Psoas muscle (tissue), 8 donors: ENCODE data around the gene FUT2. TPM values are rescaled to one million over a fixed set of nuclear protein-coding genes. Genes with fewer than 3 reads are reported as not detected.

Experiments
- ATAC-seq, 4 donors: fragments of 200-7000 bp; cut with Tn5 transposase; one replicate each; pipeline ENCODE4 v1.9.1; 2020; ENCODE audit warnings: moderate library complexity in 3 of 4, mild to moderate bottlenecking in 2 of 4
- DNase-seq, 2 donors: peaks; one replicate each; pipeline ENCODE4 v3.0.0-alpha.2; 2020
- H3K27ac ChIP-seq: fragments of 200-600 bp; one replicate; pipeline ENCODE4 v1.8.0; 2022
- H3K27me3 ChIP-seq, 3 donors: fragments of 200-600 bp in 1 of 3; one replicate each; pipeline versions ENCODE4 v1.6.1 to v1.8.0; 2013 to 2022; ENCODE audit warnings: low read length in 2 of 3, mild to moderate bottlenecking in 2 of 3, moderate library complexity in 1 of 3; ENCODE audit not compliant: insufficient read depth in 3 of 3
- H3K36me3 ChIP-seq, 2 donors: fragments of 200-600 bp in 1 of 2; one replicate each; pipeline versions ENCODE4 v1.6.1 to v1.8.0; 2013 to 2022; ENCODE audit warnings: low read depth in 1 of 2, mild to moderate bottlenecking in 1 of 2, moderate library complexity in 1 of 2; ENCODE audit not compliant: insufficient read depth in 1 of 2
- H3K4me1 ChIP-seq: fragments of 200-600 bp; one replicate; pipeline ENCODE4 v1.8.0; 2022
- H3K4me3 ChIP-seq: fragments of 200-600 bp; one replicate; pipeline ENCODE4 v1.8.0; 2022; ENCODE audit warnings: mild to moderate bottlenecking
- H3K9me3 ChIP-seq: fragments of 200-600 bp; one replicate; pipeline ENCODE4 v1.8.0; 2022
- WGBS, 3 donors: extraction: QIAGEN DNeasy Blood & Tissue Kit; methylation state at CpG; one replicate each; pipeline versions ENCODE4 v1.1.6 to v1.1.7; 2013; 5-methylcytosine and 5-hydroxymethylcytosine counted together
- intact Hi-C, 2 donors: fragments of 100-400 bp; cut with DNase I; formaldehyde crosslinking; loops; one replicate each; pipeline versions ENCODE4 v1.11.0 to v1.14.2; 2022
- polyA plus RNA-seq, 3 donors: library from polyadenylated mRNA; stranded (reverse); fragments of 200-250 nt; gene quantifications; one replicate each; pipeline ENCODE4 v1.2.3, GENCODE V29; 2013
- total RNA-seq, 4 donors: library from RNA; stranded (reverse); fragmentation: NEBNext Ultra II Directional in 2 of 4; extraction: Animal tissue kit (Norgen Biotek cat#: 25700) in 2 of 4; gene quantifications; one replicate each; pipeline versions ENCODE4 v1.2.1 to v1.2.4, GENCODE V29; 2021 to 2023
- TF ChIP-seq, protein P1 (sequence below): fragments of 200-600 bp; IDR thresholded peaks from one replicate; pipeline ENCODE4 v1.8.0; 2022; ENCODE audit warnings: antibody characterized with exemption
- donor health status: healthy with polysubstance abuse.
- donor health status: DM: no; HTN: no; CAD: no; lungs with moderate emphysema.
- donor health status: Bipolar disorder and iron deficiency.
- donor health status: healthy.
- donor health status: DM: yes; HTN: yes; CAD: no.
- donor health status: DM: no; HTN: no; CAD: no.
- donor health status: DM: no; HTN: no; CAD: no.
- donor health status: DM: yes; HTN: yes; CAD: no.

Gene FUT2
- total and polyA plus RNA-seq, 7 donors = not detected

DNA sequence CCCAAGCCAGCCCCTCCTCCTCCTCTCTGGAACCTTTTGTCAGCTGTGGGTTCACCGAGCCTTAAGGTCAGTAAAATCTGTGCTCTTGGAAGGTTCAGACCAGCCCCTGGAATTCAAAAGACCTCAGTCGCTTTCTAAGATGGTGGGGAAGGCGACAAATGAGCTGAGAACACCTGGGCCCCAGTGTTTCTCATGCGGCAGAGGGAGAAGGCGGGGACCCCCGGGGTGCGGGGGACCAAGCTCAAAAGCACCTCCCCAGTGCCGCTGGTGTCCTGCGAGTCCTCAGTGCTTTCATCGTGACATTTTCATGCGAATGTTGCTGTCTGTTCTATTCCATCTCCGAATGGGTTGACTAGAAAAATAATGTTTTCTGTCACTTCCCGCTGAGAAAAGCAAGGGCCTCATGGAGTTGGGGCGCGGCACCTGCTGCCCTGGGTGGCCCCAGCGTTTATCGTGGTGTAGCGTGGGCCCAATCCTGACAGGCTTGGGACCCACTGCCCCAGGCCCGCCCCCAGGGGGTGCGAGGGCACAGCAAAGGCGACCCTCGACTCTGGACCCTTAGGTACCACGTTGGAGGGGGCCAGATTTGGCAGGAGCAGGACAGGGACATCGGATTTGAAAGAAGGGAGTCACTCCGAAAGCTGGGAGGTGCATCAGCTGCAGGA is 22.2 kb upstream of the FUT2 start:
- Histone ChIP-seq H3K36me3 (no peaks in the 10 kb centered on the region), H3K27me3 (no peaks in the 10 kb centered on the region), H3K4me1 (peaks cover 9% of the 10 kb centered on the region), H3K9me3 (no peaks in the 10 kb centered on the region), H3K27ac (no peak overlapping the region), H3K4me3 (no peak overlapping the region)
- intact Hi-C loops = loop anchor here (10.0 kb wide), 2 partner anchors 161 to 171 kb away; partner anchors contain the start of gene HSD17B14 (in 1 of the 2)
- 78 to 83% (median 81%) methylated on average over 25 of the region's 25 CpGs for WGBS, 3 donors
- DNase-seq (no peak), ATAC-seq (no peak)
- TF ChIP-seq, protein P1, sequence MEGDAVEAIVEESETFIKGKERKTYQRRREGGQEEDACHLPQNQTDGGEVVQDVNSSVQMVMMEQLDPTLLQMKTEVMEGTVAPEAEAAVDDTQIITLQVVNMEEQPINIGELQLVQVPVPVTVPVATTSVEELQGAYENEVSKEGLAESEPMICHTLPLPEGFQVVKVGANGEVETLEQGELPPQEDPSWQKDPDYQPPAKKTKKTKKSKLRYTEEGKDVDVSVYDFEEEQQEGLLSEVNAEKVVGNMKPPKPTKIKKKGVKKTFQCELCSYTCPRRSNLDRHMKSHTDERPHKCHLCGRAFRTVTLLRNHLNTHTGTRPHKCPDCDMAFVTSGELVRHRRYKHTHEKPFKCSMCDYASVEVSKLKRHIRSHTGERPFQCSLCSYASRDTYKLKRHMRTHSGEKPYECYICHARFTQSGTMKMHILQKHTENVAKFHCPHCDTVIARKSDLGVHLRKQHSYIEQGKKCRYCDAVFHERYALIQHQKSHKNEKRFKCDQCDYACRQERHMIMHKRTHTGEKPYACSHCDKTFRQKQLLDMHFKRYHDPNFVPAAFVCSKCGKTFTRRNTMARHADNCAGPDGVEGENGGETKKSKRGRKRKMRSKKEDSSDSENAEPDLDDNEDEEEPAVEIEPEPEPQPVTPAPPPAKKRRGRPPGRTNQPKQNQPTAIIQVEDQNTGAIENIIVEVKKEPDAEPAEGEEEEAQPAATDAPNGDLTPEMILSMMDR = no peak

DNA sequence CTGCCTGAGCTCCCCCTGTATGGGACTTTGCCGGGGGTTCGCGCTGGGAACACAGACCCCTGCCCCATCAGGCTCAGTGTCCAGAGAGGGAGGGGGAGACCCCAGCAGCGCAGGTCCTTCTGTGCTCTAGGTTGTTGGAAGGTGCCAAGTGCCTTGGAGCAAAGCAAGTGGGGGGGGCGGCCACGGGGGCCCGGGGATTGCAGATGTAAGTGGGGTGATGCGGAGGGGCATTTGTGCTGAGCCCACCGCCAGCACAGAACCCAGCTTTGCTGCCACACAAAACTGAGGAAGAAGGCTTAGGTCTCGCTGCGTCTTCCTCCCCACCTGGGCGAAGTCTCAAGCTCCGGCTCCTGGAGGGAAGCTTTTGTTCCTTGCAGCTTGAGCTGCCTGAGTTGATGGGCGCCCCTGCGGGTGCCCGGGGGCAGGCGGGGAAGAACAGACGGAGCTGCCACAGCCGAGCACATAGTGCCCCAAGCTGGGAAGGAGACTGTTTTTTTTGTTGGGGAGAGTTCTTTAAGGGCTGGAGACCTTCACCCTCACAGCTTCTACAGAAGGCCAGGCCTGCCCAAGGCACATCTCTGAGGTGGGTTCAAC is 21.5 kb upstream of the FUT2 start:
- WGBS, 3 donors = 90 to 91% (median 91%) methylated on average over 17 to 19 of the region's 19 CpGs
- Histone ChIP-seq H3K4me1 (peaks cover 9% of the 10 kb centered on the region), H3K36me3 (no peaks in the 10 kb centered on the region), H3K4me3 (no peak overlapping the region), H3K27me3 (no peaks in the 10 kb centered on the region), H3K27ac (no peak overlapping the region), H3K9me3 (no peaks in the 10 kb centered on the region)
- peak in 1 of 4 donors; percentile 13 for ATAC-seq
- TF ChIP-seq, protein P1 = no peak
- intact Hi-C loops = loop anchor here (10.0 kb wide), 2 partner anchors 160 to 170 kb away; partner anchors contain the start of gene HSD17B14 (in 1 of the 2)
- DNase-seq = no peak

DNA sequence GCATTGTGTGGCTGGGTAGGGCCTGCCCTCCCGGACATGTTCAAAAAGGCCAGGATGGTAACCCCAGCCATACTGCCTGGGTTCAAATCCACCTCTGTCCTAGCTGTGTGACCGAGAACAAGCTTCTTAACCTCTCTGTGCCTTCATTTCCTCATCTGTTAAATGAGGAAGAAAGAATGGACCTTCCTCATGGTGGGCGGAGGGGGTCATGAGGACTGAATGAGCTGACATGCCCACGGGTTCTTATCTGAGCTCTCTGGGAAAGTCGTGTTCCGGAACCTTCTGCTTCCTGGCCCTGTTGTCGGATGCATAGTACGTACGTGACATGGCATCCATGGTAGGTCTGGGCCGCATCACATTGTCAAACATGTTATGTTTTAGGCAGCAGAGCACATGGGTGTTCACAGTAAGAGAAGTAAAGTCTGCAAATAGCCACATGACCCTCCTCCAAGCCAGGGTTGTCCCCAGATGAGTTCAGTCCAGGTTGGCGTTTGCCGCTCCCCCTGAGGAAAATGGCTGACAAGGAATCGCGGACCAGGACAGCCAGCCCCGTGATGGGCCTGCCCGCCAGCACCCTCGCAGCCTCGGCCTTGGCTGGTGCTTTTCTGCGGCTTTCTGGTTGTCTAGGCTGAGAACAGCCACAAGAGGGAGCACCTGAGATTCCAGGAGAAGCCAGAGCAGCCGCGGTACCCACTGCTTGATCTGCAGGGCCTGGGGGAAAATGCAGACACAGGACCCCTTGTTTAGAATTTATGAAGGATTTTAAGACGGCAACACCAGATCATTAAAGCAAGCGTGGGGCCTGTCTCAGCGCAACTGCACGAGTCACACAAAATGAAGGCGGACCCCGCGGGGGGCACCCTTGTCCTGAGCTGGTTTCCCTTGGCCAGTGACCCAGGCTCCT is 20.6 kb upstream of the FUT2 start:
- H3K36me3 ChIP-seq = no peaks in the 10 kb centered on the region
- ATAC-seq = peak; percentile 85 to 95 (median 90)
- no peak overlapping the region for H3K27ac ChIP-seq

DNA sequence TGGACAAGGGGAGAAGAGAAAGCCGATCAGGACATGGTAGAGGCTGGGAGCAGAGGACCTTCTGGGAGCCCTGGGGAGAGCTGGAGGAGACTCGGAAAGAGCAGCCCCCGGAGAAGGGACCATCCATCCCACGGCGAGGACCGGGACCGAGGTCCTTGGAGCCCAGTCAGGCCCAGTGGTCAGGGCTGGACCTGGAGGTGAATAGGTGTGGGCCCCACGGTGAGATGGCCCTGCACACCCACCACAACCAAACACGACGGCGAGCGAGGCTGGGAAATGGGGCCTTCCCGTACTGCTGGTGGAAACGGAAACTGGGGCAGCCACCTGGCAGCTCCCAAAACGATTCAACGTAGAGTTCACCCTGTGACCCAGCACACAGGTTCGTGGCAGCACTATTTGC is 19.3 kb upstream of the FUT2 start:
- no peak overlapping the region for H3K4me3 ChIP-seq
- ATAC-seq = no peak
- no peak overlapping the region for H3K27ac ChIP-seq
- H3K4me1 ChIP-seq = peaks cover 9% of the 10 kb centered on the region
- no peaks in the 10 kb centered on the region for H3K27me3 ChIP-seq
- DNase-seq = no peak
- intact Hi-C loops = loop anchor here (5.0 to 10.0 kb wide), 6 partner anchors 36 to 168 kb away; partner anchors contain the start of genes HSD17B14 (in 1 of the 2), MAMSTR (in 1 of the 2) and RASIP1 (in 1 of the 2)
- 91 to 92% (median 91%) methylated on average over 13 to 17 of the region's 17 CpGs for WGBS, 3 donors
- TF ChIP-seq, protein P1 = no peak
- no peaks in the 10 kb centered on the region for H3K36me3 ChIP-seq
- H3K9me3 ChIP-seq = no peaks in the 10 kb centered on the region

More for the DNA sequence above, 20.6 kb upstream of the FUT2 start:
- H3K9me3 ChIP-seq = no peaks in the 10 kb centered on the region
- H3K27me3 ChIP-seq = no peaks in the 10 kb centered on the region
- intact Hi-C loops = loop anchor here (5.0 to 10.0 kb wide), 6 partner anchors 37 to 170 kb away; partner anchors contain the start of genes HSD17B14 (in 1 of the 2), MAMSTR (in 1 of the 2) and RASIP1 (in 1 of the 2)
- TF ChIP-seq, protein P1 = peak; percentile 88
- WGBS, 3 donors = 31 to 38% (median 33%) methylated on average over 28 of the region's 28 CpGs
- peak; percentile 76 to 84 for DNase-seq
- peak overlapping the region; percentile 11 for H3K4me3 ChIP-seq
- peaks cover 9% of the 10 kb centered on the region for H3K4me1 ChIP-seq
